Astrocyte of the spinal cord (primary cell): Measurements from ENCODE around the gene PRKG1.

Experiments used
- DNase-seq: peaks from one replicate; pipeline ENCODE4 v3.0.0; 2011; ENCODE audit warnings: low read depth, low spot score
- H3K4me3 ChIP-seq: 2 replicates; pipeline ENCODE4 v1.5.1; 2011; ENCODE audit warnings: low read depth, mild to moderate bottlenecking, low read length, moderate library complexity
- in situ Hi-C: cut with HindIII; loops from 2 replicates; pipeline ENCODE4 v1.10.0; 2017; ENCODE audit warnings: low sequenced_read_pairs
- TF ChIP-seq, protein P1 (sequence below): IDR thresholded peaks from 2 replicates; pipeline ENCODE4 v1.5.1; 2012; ENCODE audit warnings: low read depth, mild to moderate bottlenecking, low read length, inconsistent platforms

Gene PRKG1

DNA sequence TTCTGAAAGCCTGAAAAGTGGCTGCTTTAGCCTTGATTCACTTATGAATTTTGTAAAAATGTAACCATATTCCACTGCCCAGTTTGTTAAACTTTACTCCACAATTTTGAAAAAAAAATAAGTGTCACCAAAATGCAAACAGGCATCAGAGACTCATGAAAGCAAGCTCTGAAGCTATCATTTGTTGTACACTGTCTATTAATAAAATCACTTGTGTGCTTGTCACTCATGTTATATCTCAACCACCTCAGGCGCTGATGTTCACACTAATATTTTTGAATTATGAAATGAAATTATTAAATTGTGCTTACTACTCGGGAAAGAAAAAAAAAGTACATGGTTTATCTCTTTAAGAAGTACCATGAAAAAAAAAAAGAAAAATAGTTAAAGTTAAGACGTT is 1205.3 kb downstream of the PRKG1 start:
- in situ Hi-C loops = no loop called here
- no peak overlapping the region for H3K4me3 ChIP-seq
- DNase-seq = no peak
- TF ChIP-seq, protein P1, sequence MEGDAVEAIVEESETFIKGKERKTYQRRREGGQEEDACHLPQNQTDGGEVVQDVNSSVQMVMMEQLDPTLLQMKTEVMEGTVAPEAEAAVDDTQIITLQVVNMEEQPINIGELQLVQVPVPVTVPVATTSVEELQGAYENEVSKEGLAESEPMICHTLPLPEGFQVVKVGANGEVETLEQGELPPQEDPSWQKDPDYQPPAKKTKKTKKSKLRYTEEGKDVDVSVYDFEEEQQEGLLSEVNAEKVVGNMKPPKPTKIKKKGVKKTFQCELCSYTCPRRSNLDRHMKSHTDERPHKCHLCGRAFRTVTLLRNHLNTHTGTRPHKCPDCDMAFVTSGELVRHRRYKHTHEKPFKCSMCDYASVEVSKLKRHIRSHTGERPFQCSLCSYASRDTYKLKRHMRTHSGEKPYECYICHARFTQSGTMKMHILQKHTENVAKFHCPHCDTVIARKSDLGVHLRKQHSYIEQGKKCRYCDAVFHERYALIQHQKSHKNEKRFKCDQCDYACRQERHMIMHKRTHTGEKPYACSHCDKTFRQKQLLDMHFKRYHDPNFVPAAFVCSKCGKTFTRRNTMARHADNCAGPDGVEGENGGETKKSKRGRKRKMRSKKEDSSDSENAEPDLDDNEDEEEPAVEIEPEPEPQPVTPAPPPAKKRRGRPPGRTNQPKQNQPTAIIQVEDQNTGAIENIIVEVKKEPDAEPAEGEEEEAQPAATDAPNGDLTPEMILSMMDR = no peak

DNA sequence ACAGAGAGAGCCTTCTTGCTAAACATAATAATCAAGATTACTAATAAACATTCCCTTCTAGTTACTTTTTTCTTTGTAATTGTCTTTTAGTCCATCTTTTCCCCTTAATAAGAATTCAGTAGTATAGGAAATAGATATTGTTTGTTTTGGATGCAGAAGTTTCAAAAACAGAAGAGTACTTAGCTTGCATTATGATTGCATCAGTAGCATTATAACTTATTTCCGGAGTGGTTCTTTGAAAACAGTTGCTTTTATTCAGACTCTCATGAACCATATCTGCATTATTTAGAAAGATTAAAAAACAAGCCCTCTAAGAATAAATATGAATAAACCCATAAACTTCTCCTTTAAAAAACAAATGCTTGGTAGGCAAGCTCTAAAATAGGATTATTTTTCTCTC is 1205.8 kb downstream of the PRKG1 start:
- DNase-seq = no peak
- in situ Hi-C loops = no loop called here
- H3K4me3 ChIP-seq = no peak overlapping the region
- TF ChIP-seq, protein P1 = no peak

DNA sequence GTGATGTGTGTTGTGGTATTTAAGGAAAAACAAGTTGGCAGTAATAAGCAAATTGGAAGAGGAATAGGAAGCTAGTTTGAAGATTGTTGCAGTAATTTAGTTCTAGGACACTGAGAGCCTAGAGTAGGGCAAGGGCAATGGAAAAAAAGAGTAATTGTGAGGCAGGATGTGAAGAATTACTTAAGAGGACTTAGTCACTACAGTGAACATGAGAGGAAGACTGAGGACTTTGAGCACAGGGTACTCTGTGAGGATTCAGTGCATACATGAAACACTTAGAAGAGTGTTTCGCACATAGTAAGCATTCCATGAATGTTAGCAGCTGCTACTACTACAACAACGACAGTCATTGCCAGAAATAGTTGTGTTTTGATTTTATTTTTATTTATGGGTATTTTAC is 1208.9 kb downstream of the PRKG1 start:
- in situ Hi-C loops = no loop called here
- no peak overlapping the region for H3K4me3 ChIP-seq
- TF ChIP-seq, protein P1 = no peak
- DNase-seq = no peak

DNA sequence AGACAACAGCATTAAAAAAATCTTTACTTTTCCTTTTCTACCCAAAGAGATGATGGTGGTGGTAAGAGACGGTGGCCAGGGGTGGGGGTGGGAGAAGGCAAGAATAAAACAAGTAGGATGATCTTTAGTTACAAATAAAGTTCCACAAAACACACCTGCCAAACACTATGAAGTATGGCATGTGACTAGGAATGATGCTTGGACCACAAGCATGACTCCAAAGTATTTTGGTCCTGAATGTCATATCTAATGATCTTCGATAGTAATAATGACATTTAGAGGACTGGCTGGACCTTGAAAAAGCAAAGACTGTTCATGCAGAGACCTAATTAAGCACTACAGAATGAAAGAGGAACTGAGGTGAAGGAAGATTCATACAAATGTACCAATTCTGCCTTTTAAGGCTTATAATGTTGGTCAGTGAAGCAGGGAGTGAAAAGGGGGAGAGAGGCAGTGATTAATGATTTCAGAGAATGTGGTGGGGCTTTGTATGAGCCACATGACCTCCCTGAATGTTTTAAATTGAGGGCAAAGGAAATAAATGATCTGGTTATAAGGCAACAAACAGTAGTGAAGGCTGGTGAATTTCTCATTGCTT is 1210.2 kb downstream of the PRKG1 start:
- no peak overlapping the region for H3K4me3 ChIP-seq
- DNase-seq = no peak
- in situ Hi-C loops = no loop called here
- TF ChIP-seq, protein P1 = no peak

DNA sequence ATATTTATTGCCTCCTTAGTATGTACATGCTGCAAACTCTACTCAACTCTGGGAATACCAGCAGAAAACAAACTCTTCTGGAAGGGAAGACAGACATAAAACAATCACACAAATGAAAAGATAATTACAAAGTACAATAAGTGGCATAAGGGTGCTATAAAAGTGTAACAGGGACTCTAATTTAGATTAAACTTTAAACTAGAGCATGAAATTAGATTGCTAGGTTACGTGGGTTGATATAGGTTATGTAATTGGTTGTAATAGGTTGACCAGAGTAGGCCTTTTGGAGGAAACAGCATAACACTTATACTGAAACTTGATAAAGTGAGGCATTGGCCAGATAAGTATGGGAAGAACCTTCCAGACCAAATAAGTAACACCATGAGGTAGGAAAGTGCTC is 1213.6 kb downstream of the PRKG1 start:
- TF ChIP-seq, protein P1 = no peak
- DNase-seq = no peak
- no peak overlapping the region for H3K4me3 ChIP-seq
- in situ Hi-C loops = no loop called here

DNA sequence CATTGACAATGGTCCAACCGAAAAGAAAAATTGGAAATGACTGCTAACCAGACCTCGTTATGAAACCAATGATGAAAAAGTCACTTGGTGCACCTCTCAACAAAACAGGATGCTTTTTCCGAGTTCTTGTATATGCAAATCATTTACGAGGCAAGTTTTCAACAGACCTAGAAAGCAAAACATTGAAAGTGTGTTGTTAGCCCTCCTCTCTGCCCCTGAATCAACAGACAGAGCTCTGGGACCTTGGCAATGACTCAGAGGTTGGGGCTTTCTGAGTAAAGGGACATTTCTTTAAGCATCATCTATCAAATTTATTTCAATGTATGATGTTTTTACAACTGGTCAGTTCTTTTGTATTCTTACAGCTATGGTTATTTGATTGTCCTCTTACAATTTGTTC is 1223.5 kb downstream of the PRKG1 start:
- DNase-seq = peak; percentile 12
- TF ChIP-seq, protein P1 = no peak
- H3K4me3 ChIP-seq = no peak overlapping the region
- in situ Hi-C loops = no loop called here
